Measurements from ENCODE around the gene EPB42.
"Not testable (repeated sequence)": the region's sequence is repeated elsewhere in the genome, so short reads cannot be mapped to it uniquely, and the experiment has no call there.

The EPB42 gene

GRCh38 chr15:43239732-43240491 lies 19.1 kb upstream of the EPB42 start:
- no peak for DNase-seq

GRCh38 chr15:43238671-43239131 lies 17.9 kb upstream of the EPB42 start:
- no peak for DNase-seq

GRCh38 chr15:43237842-43238470 lies 17.1 kb upstream of the EPB42 start:
- no peak for DNase-seq

- DNase-seq: no peak
Measured at GRCh38 chr15:43235536-43235935, 14.7 kb upstream of the EPB42 start.

GRCh38 chr15:43232289-43232874 lies 11.6 kb upstream of the EPB42 start:
- DNase-seq: no peak

GRCh38 chr15:43230640-43231115 lies 9.9 kb upstream of the EPB42 start:
- DNase-seq: peak; percentile 19

- no peak for DNase-seq
Measured at GRCh38 chr15:43229977-43230376, 9.2 kb upstream of the EPB42 start.

GRCh38 chr15:43226436-43227305 lies 5.9 kb upstream of the EPB42 start:
- DNase-seq: no peak

GRCh38 chr15:43225950-43226255 lies 5.1 kb upstream of the EPB42 start:
- DNase-seq: not testable (repeated sequence)

GRCh38 chr15:43225201-43225949 lies 4.6 kb upstream of the EPB42 start:
- peak; percentile 71 for DNase-seq

GRCh38 chr15:43221422-43221821 lies 604 bp upstream of the EPB42 start:
- no peak for DNase-seq

- DNase-seq: no peak
Measured at GRCh38 chr15:43219929-43220928, 589 bp downstream of the EPB42 start.

GRCh38 chr15:43218908-43219706 lies 1.7 kb downstream of the EPB42 start:
- peak; percentile 20 for DNase-seq

- DNase-seq: no peak
Measured at GRCh38 chr15:43215961-43216360, 4.9 kb downstream of the EPB42 start.

- no peak for DNase-seq
Measured at GRCh38 chr15:43214592-43215295, 6.1 kb downstream of the EPB42 start.

GRCh38 chr15:43214169-43214568 lies 6.6 kb downstream of the EPB42 start:
- no peak for DNase-seq

GRCh38 chr15:43213466-43213865 lies 7.4 kb downstream of the EPB42 start:
- DNase-seq: no peak

GRCh38 chr15:43212951-43213350 lies 7.9 kb downstream of the EPB42 start:
- DNase-seq: no peak

- no peak for DNase-seq
Measured at GRCh38 chr15:43212299-43212698, 8.5 kb downstream of the EPB42 start.

Data from fibroblast of skin of scalp (primary cell).